ENCODE data around the gene MRM3.

DNA sequence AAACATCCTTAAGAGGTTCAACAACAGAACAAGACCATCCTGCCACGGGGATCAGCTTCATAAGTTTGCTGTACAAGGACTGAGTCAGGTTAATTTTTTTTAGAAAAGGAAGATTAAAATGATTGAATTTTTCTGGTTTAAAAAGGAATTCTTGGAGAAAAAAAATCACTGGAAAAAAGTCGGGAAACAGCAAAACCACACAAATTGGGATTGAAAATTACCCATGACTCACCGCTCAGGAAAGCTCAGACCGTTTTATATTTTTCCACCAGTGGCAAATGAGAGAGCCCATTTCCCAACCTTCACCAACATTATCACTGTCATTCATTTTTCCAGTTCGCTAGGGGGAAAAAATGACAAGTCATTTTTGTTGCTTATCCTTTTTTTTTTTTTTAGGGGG is 46.6 kb downstream of the MRM3 start:
- TF ChIP-seq, protein P1, sequence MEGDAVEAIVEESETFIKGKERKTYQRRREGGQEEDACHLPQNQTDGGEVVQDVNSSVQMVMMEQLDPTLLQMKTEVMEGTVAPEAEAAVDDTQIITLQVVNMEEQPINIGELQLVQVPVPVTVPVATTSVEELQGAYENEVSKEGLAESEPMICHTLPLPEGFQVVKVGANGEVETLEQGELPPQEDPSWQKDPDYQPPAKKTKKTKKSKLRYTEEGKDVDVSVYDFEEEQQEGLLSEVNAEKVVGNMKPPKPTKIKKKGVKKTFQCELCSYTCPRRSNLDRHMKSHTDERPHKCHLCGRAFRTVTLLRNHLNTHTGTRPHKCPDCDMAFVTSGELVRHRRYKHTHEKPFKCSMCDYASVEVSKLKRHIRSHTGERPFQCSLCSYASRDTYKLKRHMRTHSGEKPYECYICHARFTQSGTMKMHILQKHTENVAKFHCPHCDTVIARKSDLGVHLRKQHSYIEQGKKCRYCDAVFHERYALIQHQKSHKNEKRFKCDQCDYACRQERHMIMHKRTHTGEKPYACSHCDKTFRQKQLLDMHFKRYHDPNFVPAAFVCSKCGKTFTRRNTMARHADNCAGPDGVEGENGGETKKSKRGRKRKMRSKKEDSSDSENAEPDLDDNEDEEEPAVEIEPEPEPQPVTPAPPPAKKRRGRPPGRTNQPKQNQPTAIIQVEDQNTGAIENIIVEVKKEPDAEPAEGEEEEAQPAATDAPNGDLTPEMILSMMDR (IDR thresholded peaks at IDR 0.05) = no peak
- TF ChIP-seq POLR2AphosphoS5 (IDR thresholded peaks at IDR 0.05) (no peak), EP300 (IDR thresholded peaks at IDR 0.05) (no peak)

Measured in esophagus muscularis mucosa (tissue), 4 donors.